Omental fat pad (tissue), 4 donors: Measurements from ENCODE around the gene GAS6. TPM values are rescaled to one million over a fixed set of nuclear protein-coding genes. Genes with fewer than 3 reads are reported as not detected.

Source experiments
- ATAC-seq: fragments of 150-250 bp; one replicate; pipeline ENCODE4 v1.9.1; 2016; ENCODE audit warnings: mild to moderate bottlenecking, moderate library complexity; ENCODE audit not compliant: low FRiP score
- DNase-seq: peaks from one replicate; pipeline ENCODE4 v3.0.0-alpha.2; 2019; ENCODE audit warnings: low spot score
- CTCF ChIP-seq, 3 donors: fragments of 450-650 bp; IDR thresholded peaks; one replicate each; pipeline ENCODE4 v1.5.1; 2016 to 2017; ENCODE audit warnings: antibody characterized with exemption in 3 of 3, mild to moderate bottlenecking in 3 of 3, moderate library complexity in 2 of 3
- total RNA-seq, 4 donors: library from RNA; depleted of rRNA; stranded (reverse); fragments of >200 nt; gene quantifications; one replicate each; pipeline ENCODE4 v1.1.0, GENCODE V29; 2016

Gene GAS6
- total RNA-seq, 4 donors from 2014 or later = 129 to 207 (median 164) TPM

- DNase-seq (peak; percentile 39), ATAC-seq (peak; percentile 62)
Observed at GRCh38 chr13:113904411-113904810, 40.5 kb upstream of the GAS6 start.

GRCh38 chr13:113903912-113904311 lies 40.0 kb upstream of the GAS6 start:
- ATAC-seq = no peak
- TF ChIP-seq CTCF (IDR thresholded peaks at IDR 0.05) = no peak
- DNase-seq = peak; percentile 1

More at GRCh38 chr13:113904411-113904810, 40.5 kb upstream of the GAS6 start:
- TF ChIP-seq CTCF (IDR thresholded peaks at IDR 0.05) = no peak

DNA sequence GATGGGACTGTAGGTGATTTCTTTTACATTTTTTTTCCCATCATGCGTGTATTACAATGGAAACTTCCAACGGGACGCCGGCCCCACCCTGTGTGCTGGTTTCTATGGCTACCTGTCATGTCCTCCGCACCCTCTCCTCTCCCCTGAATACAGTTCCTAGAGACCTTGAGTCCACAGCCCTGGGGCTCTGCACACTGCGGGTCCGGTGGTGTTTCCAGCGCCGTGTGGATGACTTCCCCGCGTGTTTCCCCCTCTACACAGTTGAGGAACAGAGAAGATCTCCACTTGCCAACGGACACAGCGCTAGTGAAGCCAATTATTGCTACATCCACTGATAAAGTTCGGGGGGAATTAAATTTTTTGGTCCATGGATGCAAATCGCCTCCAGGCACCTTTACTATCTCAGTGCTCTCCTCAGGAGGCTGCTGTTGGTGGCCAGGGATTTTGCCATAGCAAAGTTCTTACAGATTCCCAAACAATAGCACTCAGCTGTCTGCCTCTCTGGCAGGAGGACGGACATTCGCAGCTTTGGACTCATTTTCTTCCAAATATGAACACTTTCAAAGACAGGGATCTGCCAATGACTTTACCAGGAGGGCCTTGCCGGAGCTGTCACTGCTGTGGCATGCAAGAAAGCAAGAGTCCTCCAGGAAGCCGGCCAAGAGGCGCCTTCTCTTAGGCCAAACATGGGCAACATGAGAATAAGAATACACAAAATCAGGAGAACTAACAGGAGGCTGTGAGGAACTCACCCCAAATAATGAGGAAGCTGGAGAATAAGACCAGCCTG lies 39.3 kb upstream of the GAS6 start:
- ATAC-seq = no peak
- peak; percentile 8 for DNase-seq
- TF ChIP-seq CTCF (IDR thresholded peaks at IDR 0.05) = no peak

DNA sequence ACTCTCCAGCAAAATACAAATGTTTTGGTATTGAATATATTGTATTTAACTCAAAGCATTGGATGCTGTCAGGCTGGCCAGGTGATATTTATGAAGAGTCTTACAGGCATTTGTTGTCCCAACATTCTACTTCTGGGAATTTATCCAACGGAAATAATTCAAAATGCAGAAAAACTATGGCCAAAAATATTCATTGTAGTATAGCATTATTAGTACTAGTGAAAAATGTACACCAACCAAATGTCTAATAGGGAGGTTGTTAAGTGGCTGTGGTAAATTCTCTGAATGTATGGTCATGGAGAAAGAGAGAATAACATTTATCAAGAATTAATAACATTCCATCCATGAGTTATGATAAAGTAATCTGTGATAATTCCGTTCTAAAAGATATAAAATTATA lies 38.6 kb upstream of the GAS6 start:
- TF ChIP-seq CTCF (IDR thresholded peaks at IDR 0.05) = no peak
- DNase-seq = no peak
- no peak for ATAC-seq

DNA sequence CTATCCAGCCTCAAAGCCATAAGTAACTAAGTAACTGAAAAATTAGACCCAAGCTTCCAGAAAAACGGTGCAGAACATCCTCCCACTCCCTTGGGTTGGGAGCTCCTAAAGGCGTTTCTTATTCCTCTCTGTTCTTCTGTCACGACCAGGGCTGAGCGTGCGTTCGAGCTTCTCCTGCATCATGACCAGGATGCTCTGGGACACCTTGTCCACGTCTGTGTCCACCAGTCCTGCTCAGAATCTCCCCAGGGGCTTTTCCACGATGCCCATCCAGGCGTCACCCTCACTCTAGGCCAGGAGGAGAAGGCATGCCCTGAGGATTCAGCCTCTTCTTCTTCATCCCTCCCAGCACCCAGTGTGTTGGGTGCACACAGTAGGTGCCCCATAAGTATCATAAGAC lies 37.8 kb upstream of the GAS6 start:
- DNase-seq = peak; percentile 7
- no peak for ATAC-seq

GRCh38 chr13:113901231-113901630 lies 37.4 kb upstream of the GAS6 start:
- DNase-seq (peak; percentile 20), ATAC-seq (peak; percentile 48)

More for the DNA sequence above, 37.8 kb upstream of the GAS6 start:
- no peak for TF ChIP-seq CTCF (IDR thresholded peaks at IDR 0.05)

More at GRCh38 chr13:113901231-113901630, 37.4 kb upstream of the GAS6 start:
- no peak for TF ChIP-seq CTCF (IDR thresholded peaks at IDR 0.05)
